ENCODE data around the gene ARHGAP21. TPM values are rescaled to one million over a fixed set of nuclear protein-coding genes. Genes with fewer than 3 reads are reported as not detected.

The ARHGAP21 gene
- total RNA-seq, 1 experiment from 2014 or later, result 52.6 TPM

DNA sequence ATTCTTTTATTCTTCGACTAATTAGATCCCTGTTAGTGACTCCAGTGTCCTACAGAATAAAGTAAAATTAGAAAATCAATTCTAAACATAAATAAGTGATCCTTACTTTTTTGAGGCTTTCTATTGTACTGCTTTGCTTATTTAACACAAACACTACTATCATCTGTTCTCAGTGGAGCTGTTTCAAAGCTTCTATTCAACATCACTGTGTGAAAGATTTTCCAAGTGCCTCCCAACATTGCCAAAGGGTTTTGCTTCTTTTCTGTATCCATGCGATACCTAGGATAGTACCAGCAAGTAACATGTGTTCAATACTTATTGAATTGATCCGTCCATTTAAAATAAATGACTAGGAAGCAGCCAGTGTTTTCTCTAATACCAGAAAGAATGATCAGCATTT, 125.7 kb downstream of the ARHGAP21 start:
- H3K9me3 ChIP-seq (ENCODE audit: low read length), result no peaks in the 10 kb centered on the region
- peaks cover 2% of the 10 kb centered on the region for H3K4me1 ChIP-seq (ENCODE audit: insufficient read depth, low read length)
- ATAC-seq, result no peak
- H4K20me1 ChIP-seq (ENCODE audit: low read length), result no peaks in the 10 kb centered on the region
- ChIA-PET POLR2A (ENCODE audit: unreplicated experiment) (no interaction called here), CTCF (no interaction called here)
- no peak overlapping the region for H2AFZ ChIP-seq (ENCODE audit: low read length)
- no peak for DNase-seq
- no peak overlapping the region for H3K4me2 ChIP-seq (ENCODE audit: low read length)
- H3K4me3 ChIP-seq (ENCODE audit: low read length), result no peak overlapping the region
- no peaks in the 10 kb centered on the region for H3F3A ChIP-seq (ENCODE audit: low read length, unreplicated experiment)
- H3K9ac ChIP-seq (ENCODE audit: low read length), result no peak overlapping the region
- TF ChIP-seq CTCF (conservative IDR thresholded peaks at IDR 0.05; ENCODE audit: low read depth, low read length), result no peak
- TF ChIP-seq EZH2phosphoT487 (IDR thresholded peaks at IDR 0.05; ENCODE audit: borderline replicate concordance, low read length), result no peak
- no peak for TF ChIP-seq EZH2 (IDR thresholded peaks at IDR 0.05; ENCODE audit: low read length, unreplicated experiment)
- H3K9me2 ChIP-seq (replicated peaks; ENCODE audit: low read length), result no peaks in the 10 kb centered on the region
- H3K27ac ChIP-seq (ENCODE audit: low read length), result no peak overlapping the region
- BruUV-seq (replicated peaks), result no TSS peak
- no peaks in the 10 kb centered on the region for H3K27me3 ChIP-seq (ENCODE audit: low read length)
- peaks cover 35% of the 10 kb centered on the region for H3K36me3 ChIP-seq (ENCODE audit: low read depth, low read length)
- intact Hi-C loops (cut with micrococcal nuclease), result no loop called here
- no peaks in the 10 kb centered on the region for H3K79me2 ChIP-seq (ENCODE audit: low read length)

- Histone ChIP-seq H3K27me3 (ENCODE audit: low read length) (no peaks in the 10 kb centered on the region), H4K20me1 (ENCODE audit: low read length) (no peaks in the 10 kb centered on the region), H3K4me3 (ENCODE audit: low read length) (no peak overlapping the region), H3K9ac (ENCODE audit: low read length) (no peak overlapping the region), H3K4me2 (ENCODE audit: low read length) (no peak overlapping the region), H3K9me3 (ENCODE audit: low read length) (no peaks in the 10 kb centered on the region), H2AFZ (ENCODE audit: low read length) (no peak overlapping the region), H3K9me2 (replicated peaks; ENCODE audit: low read length) (no peaks in the 10 kb centered on the region), H3K27ac (ENCODE audit: low read length) (no peak overlapping the region), H3F3A (ENCODE audit: low read length, unreplicated experiment) (no peaks in the 10 kb centered on the region), H3K79me2 (ENCODE audit: low read length) (no peaks in the 10 kb centered on the region), H3K36me3 (ENCODE audit: low read depth, low read length) (peaks cover 36% of the 10 kb centered on the region), H3K4me1 (ENCODE audit: insufficient read depth, low read length) (no peaks in the 10 kb centered on the region)
- DNase-seq (no peak), ATAC-seq (no peak)
- BruUV-seq (replicated peaks), result no TSS peak
- ChIA-PET POLR2A (ENCODE audit: unreplicated experiment) (no interaction called here), CTCF (no interaction called here)
- TF ChIP-seq EZH2 (IDR thresholded peaks at IDR 0.05; ENCODE audit: low read length, unreplicated experiment) (no peak), CTCF (conservative IDR thresholded peaks at IDR 0.05; ENCODE audit: low read depth, low read length) (no peak), EZH2phosphoT487 (IDR thresholded peaks at IDR 0.05; ENCODE audit: borderline replicate concordance, low read length) (no peak)
- intact Hi-C loops (cut with micrococcal nuclease), result no loop called here
These were observed 126.3 kb downstream of the ARHGAP21 start for GRCh38 chr10:24597426-24597825.

- H4K20me1 ChIP-seq (ENCODE audit: low read length), result no peaks in the 10 kb centered on the region
- ChIA-PET CTCF (no interaction called here), POLR2A (ENCODE audit: unreplicated experiment) (no interaction called here)
- H3K79me2 ChIP-seq (ENCODE audit: low read length), result no peaks in the 10 kb centered on the region
- ATAC-seq (no peak), DNase-seq (no peak)
- no TSS peak for BruUV-seq (replicated peaks)
- no peaks in the 10 kb centered on the region for H3K9me2 ChIP-seq (replicated peaks; ENCODE audit: low read length)
- H3K9ac ChIP-seq (ENCODE audit: low read length), result no peak overlapping the region
- H3K4me2 ChIP-seq (ENCODE audit: low read length), result no peak overlapping the region
- H3K9me3 ChIP-seq (ENCODE audit: low read length), result no peaks in the 10 kb centered on the region
- TF ChIP-seq EZH2phosphoT487 (IDR thresholded peaks at IDR 0.05; ENCODE audit: borderline replicate concordance, low read length) (no peak), EZH2 (IDR thresholded peaks at IDR 0.05; ENCODE audit: low read length, unreplicated experiment) (no peak), CTCF (conservative IDR thresholded peaks at IDR 0.05; ENCODE audit: low read depth, low read length) (no peak)
- no peak overlapping the region for H3K27ac ChIP-seq (ENCODE audit: low read length)
- H2AFZ ChIP-seq (ENCODE audit: low read length), result no peak overlapping the region
- H3K4me3 ChIP-seq (ENCODE audit: low read length), result no peak overlapping the region
- peaks cover 36% of the 10 kb centered on the region for H3K36me3 ChIP-seq (ENCODE audit: low read depth, low read length)
- no peaks in the 10 kb centered on the region for H3F3A ChIP-seq (ENCODE audit: low read length, unreplicated experiment)
- H3K27me3 ChIP-seq (ENCODE audit: low read length), result no peaks in the 10 kb centered on the region
- intact Hi-C loops (cut with micrococcal nuclease), result no loop called here
- no peaks in the 10 kb centered on the region for H3K4me1 ChIP-seq (ENCODE audit: insufficient read depth, low read length)
These were observed 127.3 kb downstream of the ARHGAP21 start for GRCh38 chr10:24596217-24596930.
